Activated CD8-positive, alpha-beta memory T cell treated with anti-CD3 and anti-CD28 coated beads, Interleukin-2, amount 10 ng/mL, durations not matched to agents 7 days and 5 days (primary cell): Measurements from ENCODE around the gene ADAMTS13. TPM values are rescaled to one million over a fixed set of nuclear protein-coding genes. Genes with fewer than 3 reads are reported as not detected.

Experiments used
- ATAC-seq: fragments of 150-1000 bp; cut with Tn5 transposase; one replicate; pipeline ENCODE4 v1.10.0; 2021; ENCODE audit warnings: moderate library complexity
- CTCF ChIA-PET: fragments of 350-600 bp; sonication (Branson Sonifier 250); formaldehyde crosslinking; loops from one replicate; lab custom pipeline; 2021; ENCODE audit warnings: antibody characterized with exemption; lab: Charles Lee
- DNase-seq: peaks from one replicate; pipeline ENCODE4 v3.0.0-alpha.2; 2020
- H3K27ac Mint-ChIP-seq: one replicate; pipeline ENCODE4 v1.8.0; 2021; ENCODE audit warnings: mild to moderate bottlenecking, mixed read lengths
- H3K27me3 Mint-ChIP-seq: one replicate; pipeline ENCODE4 v1.8.0; 2021; ENCODE audit warnings: mixed read lengths
- H3K36me3 Mint-ChIP-seq: one replicate; pipeline ENCODE4 v1.8.0; 2021; ENCODE audit warnings: mild to moderate bottlenecking, mixed read lengths
- H3K4me1 Mint-ChIP-seq: one replicate; pipeline ENCODE4 v1.8.0; 2021; ENCODE audit warnings: mixed read lengths
- H3K4me3 Mint-ChIP-seq: one replicate; pipeline ENCODE4 v1.8.0; 2021; ENCODE audit warnings: mild to moderate bottlenecking, moderate library complexity, mixed read lengths
- H3K9me3 Mint-ChIP-seq: one replicate; pipeline ENCODE4 v1.8.0; 2022; ENCODE audit warnings: low read depth, mixed read lengths
- total RNA-seq, 2 experiments: library from RNA; stranded (reverse); gene quantifications; one replicate each; pipeline ENCODE4 v1.2.3, GENCODE V29; 2021

ADAMTS13 gene
- total RNA-seq, 2 experiments from 2014 or later: 2.6 to 2.7 TPM

GRCh38 chr9:133464638-133465037 is 42.5 kb downstream of the ADAMTS13 start:
- Mint-ChIP-seq H3K9me3 (no peaks in the 10 kb centered on the region), H3K27ac (no peak overlapping the region), H3K27me3 (peaks cover 14% of the 10 kb centered on the region), H3K36me3 (no peaks in the 10 kb centered on the region), H3K4me1 (peaks cover 2% of the 10 kb centered on the region), H3K4me3 (no peak overlapping the region)
- ATAC-seq: no peak
- CTCF ChIA-PET: interaction anchor here (1.5 kb wide), 1 partner anchor 59 kb away, joined by 4 read pairs; no protein-coding TSS in a partner anchor
- DNase-seq: no peak

DNA sequence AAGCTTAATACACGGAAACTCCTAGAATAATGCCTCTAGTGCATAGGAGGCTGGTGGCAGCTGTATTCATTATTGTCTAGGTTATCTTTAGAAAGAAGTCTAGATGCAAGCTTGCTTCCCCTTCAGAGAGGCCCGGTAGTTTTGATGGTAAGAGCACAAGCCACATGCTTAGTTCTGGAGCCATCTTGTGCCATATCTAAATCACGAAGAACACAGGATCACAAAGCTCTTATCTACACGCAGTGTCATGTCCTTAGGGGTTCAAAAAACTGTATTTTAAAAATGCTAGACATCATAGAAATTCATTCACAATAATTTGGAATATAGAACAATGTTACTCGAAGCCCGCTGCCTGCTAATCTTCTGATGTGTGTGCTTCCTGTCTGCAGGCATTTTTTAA is 43.8 kb downstream of the ADAMTS13 start:
- Mint-ChIP-seq H3K9me3 (no peaks in the 10 kb centered on the region), H3K4me3 (no peak overlapping the region), H3K36me3 (no peaks in the 10 kb centered on the region), H3K27me3 (peaks cover 8% of the 10 kb centered on the region), H3K27ac (no peak overlapping the region), H3K4me1 (no peaks in the 10 kb centered on the region)
- CTCF ChIA-PET: no interaction called here
- no peak for DNase-seq
- ATAC-seq: no peak

DNA sequence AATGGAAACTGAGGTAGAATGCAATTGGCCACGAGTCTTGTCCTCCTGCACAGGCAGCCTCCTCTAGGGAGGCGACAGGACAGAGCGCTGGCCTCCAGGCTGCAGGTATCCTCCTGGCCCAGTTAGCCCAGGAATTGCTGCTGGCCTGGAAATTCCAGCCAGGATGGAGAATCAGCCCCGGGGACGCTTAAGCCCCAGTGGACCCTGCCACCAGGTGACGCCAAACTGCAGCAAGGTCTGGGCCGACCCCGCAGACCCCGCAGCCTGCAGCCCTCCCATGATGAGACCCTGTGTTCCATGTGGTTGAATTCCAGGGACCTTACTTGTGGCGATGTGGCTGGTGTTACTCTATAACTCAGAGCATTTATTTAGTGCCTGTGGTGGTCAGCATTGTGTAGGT is 44.9 kb downstream of the ADAMTS13 start:
- ATAC-seq (no peak), DNase-seq (no peak)
- H3K9me3 Mint-ChIP-seq: no peaks in the 10 kb centered on the region
- H3K4me1 Mint-ChIP-seq: no peaks in the 10 kb centered on the region
- no peaks in the 10 kb centered on the region for H3K36me3 Mint-ChIP-seq
- CTCF ChIA-PET: no interaction called here
- H3K27ac Mint-ChIP-seq: no peak overlapping the region
- H3K27me3 Mint-ChIP-seq: no peaks in the 10 kb centered on the region
- no peak overlapping the region for H3K4me3 Mint-ChIP-seq

DNA sequence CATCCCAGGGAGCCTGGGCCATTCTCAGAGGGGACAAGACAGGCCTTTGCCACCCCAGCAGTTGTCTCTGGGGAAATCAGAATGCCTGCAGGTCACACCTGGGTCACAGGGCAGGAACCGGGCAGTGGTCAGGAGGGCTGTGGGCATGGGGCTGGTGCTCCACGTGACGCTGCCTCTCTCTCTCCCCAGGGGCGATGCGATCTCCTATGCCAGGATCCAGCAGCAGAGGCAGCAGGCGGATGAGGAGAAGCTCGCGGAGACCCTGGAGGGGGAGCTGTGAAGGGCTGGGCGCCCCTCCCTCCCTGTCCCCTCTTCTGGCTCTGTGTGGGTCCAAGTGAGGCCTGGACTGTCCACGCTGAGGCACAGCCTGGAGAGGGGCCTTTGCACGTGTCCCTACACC is 46.2 kb downstream of the ADAMTS13 start:
- no peaks in the 10 kb centered on the region for H3K36me3 Mint-ChIP-seq
- H3K4me1 Mint-ChIP-seq: no peaks in the 10 kb centered on the region
- DNase-seq: no peak
- no peaks in the 10 kb centered on the region for H3K27me3 Mint-ChIP-seq
- ATAC-seq: no peak
- H3K27ac Mint-ChIP-seq: no peak overlapping the region
- CTCF ChIA-PET: no interaction called here
- H3K4me3 Mint-ChIP-seq: no peak overlapping the region
- H3K9me3 Mint-ChIP-seq: no peaks in the 10 kb centered on the region

- Mint-ChIP-seq H3K27ac (no peak overlapping the region), H3K36me3 (no peaks in the 10 kb centered on the region), H3K9me3 (no peaks in the 10 kb centered on the region), H3K4me1 (no peaks in the 10 kb centered on the region), H3K27me3 (no peaks in the 10 kb centered on the region), H3K4me3 (no peak overlapping the region)
- ATAC-seq (no peak), DNase-seq (no peak)
- CTCF ChIA-PET: no interaction called here
Observed at GRCh38 chr9:133468777-133469421, 46.7 kb downstream of the ADAMTS13 start.

GRCh38 chr9:133470427-133470924 is 48.3 kb downstream of the ADAMTS13 start:
- CTCF ChIA-PET: no interaction called here
- no peak for ATAC-seq
- H3K4me3 Mint-ChIP-seq: no peak overlapping the region
- DNase-seq: no peak
- no peaks in the 10 kb centered on the region for H3K9me3 Mint-ChIP-seq
- peaks cover 6% of the 10 kb centered on the region for H3K4me1 Mint-ChIP-seq
- no peak overlapping the region for H3K27ac Mint-ChIP-seq
- no peaks in the 10 kb centered on the region for H3K36me3 Mint-ChIP-seq
- H3K27me3 Mint-ChIP-seq: no peaks in the 10 kb centered on the region

DNA sequence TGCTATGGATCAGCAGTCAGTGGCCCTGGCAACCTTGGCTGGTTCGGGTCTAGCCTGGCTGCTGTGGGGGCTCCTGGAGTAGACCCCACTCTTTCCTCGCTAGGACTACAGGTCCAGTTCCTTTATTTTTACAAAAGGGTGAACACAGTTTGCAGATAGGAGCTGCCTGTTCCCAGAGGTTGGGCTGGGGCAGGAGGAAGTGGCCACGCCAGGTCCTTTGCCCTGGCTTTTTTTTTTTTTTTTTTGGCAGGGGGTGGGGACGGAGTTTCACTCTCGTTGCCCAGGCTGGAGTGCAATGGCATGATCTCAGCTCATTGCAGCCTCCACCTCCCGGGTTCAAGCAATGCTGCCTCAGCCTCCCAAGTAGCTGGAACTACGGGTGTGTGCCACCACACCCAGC is 48.8 kb downstream of the ADAMTS13 start:
- no peaks in the 10 kb centered on the region for H3K9me3 Mint-ChIP-seq
- peaks cover 6% of the 10 kb centered on the region for H3K4me1 Mint-ChIP-seq

GRCh38 chr9:133471551-133472276 is 49.5 kb downstream of the ADAMTS13 start:
- CTCF ChIA-PET: no interaction called here
- Mint-ChIP-seq H3K27me3 (no peaks in the 10 kb centered on the region), H3K9me3 (no peaks in the 10 kb centered on the region), H3K27ac (no peak overlapping the region), H3K4me1 (peaks cover 6% of the 10 kb centered on the region), H3K4me3 (no peak overlapping the region), H3K36me3 (no peaks in the 10 kb centered on the region)
- ATAC-seq (no peak), DNase-seq (no peak)

More for the DNA sequence above, 48.8 kb downstream of the ADAMTS13 start:
- ATAC-seq: no peak
- DNase-seq: no peak
- Mint-ChIP-seq H3K4me3 (no peak overlapping the region), H3K36me3 (no peaks in the 10 kb centered on the region), H3K27me3 (no peaks in the 10 kb centered on the region), H3K27ac (no peak overlapping the region)
- CTCF ChIA-PET: no interaction called here

GRCh38 chr9:133472277-133472645 is 50.1 kb downstream of the ADAMTS13 start:
- DNase-seq: no peak
- ATAC-seq: no peak
- Mint-ChIP-seq H3K4me1 (peaks cover 6% of the 10 kb centered on the region), H3K4me3 (no peak overlapping the region), H3K9me3 (no peaks in the 10 kb centered on the region), H3K27me3 (no peaks in the 10 kb centered on the region), H3K36me3 (no peaks in the 10 kb centered on the region), H3K27ac (no peak overlapping the region)
- CTCF ChIA-PET: no interaction called here

GRCh38 chr9:133472753-133473378 is 50.7 kb downstream of the ADAMTS13 start:
- CTCF ChIA-PET: interaction anchor here (1.9 kb wide), 1 partner anchor 14 kb away, joined by 6 read pairs; no protein-coding TSS in a partner anchor
- no peaks in the 10 kb centered on the region for H3K9me3 Mint-ChIP-seq
- ATAC-seq: no peak
- no peak overlapping the region for H3K27ac Mint-ChIP-seq
- no peak overlapping the region for H3K4me3 Mint-ChIP-seq
- DNase-seq: no peak
- H3K4me1 Mint-ChIP-seq: peaks cover 9% of the 10 kb centered on the region
- H3K27me3 Mint-ChIP-seq: no peaks in the 10 kb centered on the region
- no peaks in the 10 kb centered on the region for H3K36me3 Mint-ChIP-seq

GRCh38 chr9:133473743-133474142 is 51.6 kb downstream of the ADAMTS13 start:
- H3K27me3 Mint-ChIP-seq: no peaks in the 10 kb centered on the region
- no peaks in the 10 kb centered on the region for H3K36me3 Mint-ChIP-seq
- CTCF ChIA-PET: interaction anchor here (1.9 kb wide), 1 partner anchor 13 kb away, joined by 6 read pairs; no protein-coding TSS in a partner anchor
- no peak overlapping the region for H3K4me3 Mint-ChIP-seq
- H3K4me1 Mint-ChIP-seq: peaks cover 10% of the 10 kb centered on the region
- ATAC-seq (no peak), DNase-seq (no peak)
- no peak overlapping the region for H3K27ac Mint-ChIP-seq
- no peaks in the 10 kb centered on the region for H3K9me3 Mint-ChIP-seq

DNA sequence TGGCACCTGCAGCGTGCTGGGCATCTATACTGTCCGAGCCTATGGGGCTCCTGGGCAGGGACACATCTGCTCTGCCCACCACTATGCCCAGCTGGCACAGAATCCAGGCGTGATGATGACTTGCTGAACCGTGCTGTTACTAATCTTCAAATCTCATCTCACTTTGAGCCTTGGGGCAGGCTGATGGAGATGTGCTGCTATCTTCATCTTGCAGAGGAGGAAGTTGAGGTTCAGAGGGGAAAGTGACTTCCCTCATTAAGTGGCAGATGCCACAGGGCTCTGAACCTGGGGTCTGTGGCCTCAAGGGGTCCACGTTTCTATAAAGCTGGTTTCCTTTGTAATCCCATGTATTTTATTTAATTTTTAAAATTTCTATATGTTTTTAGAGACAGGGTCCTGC is 52.0 kb downstream of the ADAMTS13 start:
- Mint-ChIP-seq H3K27ac (no peak overlapping the region), H3K36me3 (no peaks in the 10 kb centered on the region), H3K9me3 (no peaks in the 10 kb centered on the region), H3K4me3 (no peak overlapping the region), H3K27me3 (no peaks in the 10 kb centered on the region), H3K4me1 (peaks cover 10% of the 10 kb centered on the region)
- DNase-seq (no peak), ATAC-seq (no peak)
- CTCF ChIA-PET: interaction anchor here (1.9 kb wide), 1 partner anchor 13 kb away, joined by 6 read pairs; no protein-coding TSS in a partner anchor

DNA sequence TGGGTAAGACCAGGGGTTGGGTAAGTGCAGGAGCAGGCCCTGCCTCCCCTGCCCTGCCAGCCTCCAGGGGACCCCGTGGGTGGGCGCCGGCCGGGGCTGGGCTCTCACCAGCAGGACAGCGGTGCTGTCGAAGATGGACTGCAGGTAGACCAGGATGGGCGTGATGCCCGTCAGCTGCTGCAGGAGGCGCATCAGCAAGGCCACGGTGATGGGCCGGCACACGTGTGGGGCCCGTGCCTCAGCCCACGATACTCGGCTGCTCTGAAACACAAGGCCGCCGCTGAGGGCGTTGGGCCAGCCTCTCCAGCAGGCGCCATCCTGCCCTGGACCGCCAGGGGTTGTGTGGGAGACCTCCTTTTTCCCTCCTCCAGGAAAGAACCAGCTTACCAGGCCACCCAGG is 52.7 kb downstream of the ADAMTS13 start:
- CTCF ChIA-PET: interaction anchor here (1.9 kb wide), 1 partner anchor 12 kb away, joined by 6 read pairs; no protein-coding TSS in a partner anchor
- no peaks in the 10 kb centered on the region for H3K36me3 Mint-ChIP-seq
- no peaks in the 10 kb centered on the region for H3K9me3 Mint-ChIP-seq
- no peak for DNase-seq
- H3K4me3 Mint-ChIP-seq: no peak overlapping the region
- H3K27ac Mint-ChIP-seq: no peak overlapping the region
- H3K4me1 Mint-ChIP-seq: peaks cover 16% of the 10 kb centered on the region
- ATAC-seq: no peak
- H3K27me3 Mint-ChIP-seq: no peaks in the 10 kb centered on the region
